ENCODE measurements around the gene ARHGAP24. TPM values are rescaled to one million over a fixed set of nuclear protein-coding genes. Genes with fewer than 3 reads are reported as not detected.
"Not testable (repeated sequence)": the region's sequence is repeated elsewhere in the genome, so short reads cannot be mapped to it uniquely, and the experiment has no call there.

ARHGAP24 gene
- total and polyA plus RNA-seq, 3 donors from 2014 or later, result 5.7 to 9.9 (median 9.4) TPM

- TF ChIP-seq CTCF (IDR thresholded peaks at IDR 0.05) (no peak), POLR2A (IDR thresholded peaks at IDR 0.05) (no peak)
- H3K27me3 ChIP-seq, result no peaks in the 10 kb centered on the region
- no peaks in the 10 kb centered on the region for H3K4me1 ChIP-seq
- no peak overlapping the region for H3K4me3 ChIP-seq
- no peak overlapping the region for H3K27ac ChIP-seq
- H3K36me3 ChIP-seq (ENCODE audit: low read depth, missing control alignments), result no peaks in the 10 kb centered on the region
- H3K9me3 ChIP-seq, result no peaks in the 10 kb centered on the region
- WGBS, 2 donors, result 56 to 60% methylated on average over 2 of the region's 2 CpGs
- intact Hi-C loops (cut with DNase I; ENCODE audit: low total_unique reads), result no loop called here
- no peak for DNase-seq
Observed at GRCh38 chr4:85905761-85906160, 430.8 kb downstream of the ARHGAP24 start.

DNA sequence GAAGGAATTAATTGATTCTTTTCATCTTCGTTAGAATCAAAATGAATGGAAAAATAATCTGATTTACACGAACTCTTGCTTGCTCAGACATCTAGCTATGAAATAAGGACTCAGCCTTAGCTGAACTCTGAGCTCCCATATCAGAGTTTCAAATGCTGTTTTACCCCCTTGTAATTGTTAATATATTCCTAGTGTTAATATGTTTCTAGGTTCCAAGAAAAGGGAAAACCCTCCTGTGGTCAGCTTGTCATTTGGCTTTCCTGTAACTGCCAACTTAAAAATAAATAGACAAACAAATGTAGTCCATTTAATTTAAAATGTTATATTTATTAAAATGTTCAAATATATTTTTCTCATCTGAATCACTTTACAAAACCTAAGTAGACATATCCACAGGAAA is 432.1 kb downstream of the ARHGAP24 start:
- WGBS, 2 donors, result 94 to 95% methylated on average over 2 of the region's 2 CpGs
- intact Hi-C loops (cut with DNase I; ENCODE audit: low total_unique reads), result no loop called here
- Histone ChIP-seq H3K36me3 (ENCODE audit: low read depth, missing control alignments) (no peaks in the 10 kb centered on the region), H3K27ac (no peak overlapping the region), H3K4me1 (no peaks in the 10 kb centered on the region), H3K27me3 (no peaks in the 10 kb centered on the region), H3K9me3 (no peaks in the 10 kb centered on the region), H3K4me3 (no peak overlapping the region)
- no peak for DNase-seq
- no peak for TF ChIP-seq CTCF (IDR thresholded peaks at IDR 0.05)
- TF ChIP-seq POLR2A (IDR thresholded peaks at IDR 0.05), result no peak

DNA sequence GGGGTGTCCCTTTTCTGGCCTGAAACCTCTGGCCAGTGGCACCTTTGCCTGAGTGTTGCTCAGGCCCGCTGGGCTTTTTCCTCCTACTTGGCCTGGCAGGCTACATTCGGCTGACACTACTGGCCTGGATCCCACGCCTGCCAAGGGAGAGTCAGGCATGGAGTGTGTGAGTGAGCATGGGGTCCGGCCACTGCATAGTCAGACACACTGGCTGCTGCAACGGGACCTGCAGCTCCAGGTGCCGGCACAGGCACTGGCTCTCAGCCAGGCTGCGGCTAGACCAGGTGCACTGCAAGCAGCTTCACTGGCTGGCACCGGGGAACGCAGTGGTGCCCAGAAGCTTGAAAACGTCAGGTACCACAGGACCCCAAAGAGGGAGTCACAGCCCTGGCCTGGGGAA is 434.9 kb downstream of the ARHGAP24 start:
- no peaks in the 10 kb centered on the region for H3K9me3 ChIP-seq
- no peaks in the 10 kb centered on the region for H3K4me1 ChIP-seq
- no peak overlapping the region for H3K4me3 ChIP-seq
- DNase-seq, result no peak
- no peaks in the 10 kb centered on the region for H3K27me3 ChIP-seq
- intact Hi-C loops (cut with DNase I; ENCODE audit: low total_unique reads), result no loop called here
- no peak for TF ChIP-seq POLR2A (IDR thresholded peaks at IDR 0.05)
- TF ChIP-seq CTCF (IDR thresholded peaks at IDR 0.05), result no peak
- 83 to 88% methylated on average over 8 to 10 of the region's 10 CpGs for WGBS, 2 donors
- no peaks in the 10 kb centered on the region for H3K36me3 ChIP-seq (ENCODE audit: low read depth, missing control alignments)
- H3K27ac ChIP-seq, result no peak overlapping the region

DNA sequence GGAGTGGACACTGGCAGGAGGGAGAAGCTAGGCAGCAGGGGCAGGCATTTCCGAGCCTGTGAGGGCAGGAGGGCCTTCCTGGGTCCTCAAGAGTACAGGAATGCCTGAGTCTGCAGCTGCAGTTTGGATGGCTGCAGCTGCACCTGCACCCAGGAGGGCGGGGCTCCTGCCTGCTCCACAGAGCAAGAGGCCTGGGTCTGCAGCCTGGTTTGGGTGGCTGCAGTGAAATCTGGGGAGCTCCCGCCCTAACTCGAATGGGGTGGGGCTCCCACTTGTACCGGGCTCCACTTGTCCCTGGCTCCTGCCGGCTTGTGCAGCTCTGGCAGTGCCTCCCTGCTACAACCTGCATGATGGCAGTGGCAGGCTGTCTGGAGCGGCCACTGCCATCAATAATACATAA is 436.0 kb downstream of the ARHGAP24 start:
- Histone ChIP-seq H3K9me3 (no peaks in the 10 kb centered on the region), H3K36me3 (ENCODE audit: low read depth, missing control alignments) (no peaks in the 10 kb centered on the region), H3K4me1 (no peaks in the 10 kb centered on the region), H3K27ac (no peak overlapping the region), H3K4me3 (no peak overlapping the region), H3K27me3 (no peaks in the 10 kb centered on the region)
- intact Hi-C loops (cut with DNase I; ENCODE audit: low total_unique reads), result no loop called here
- WGBS, 2 donors, result 82 to 88% methylated on average over 5 to 7 of the region's 7 CpGs
- no peak for DNase-seq
- TF ChIP-seq CTCF (IDR thresholded peaks at IDR 0.05) (no peak), POLR2A (IDR thresholded peaks at IDR 0.05) (no peak)

- intact Hi-C loops (cut with DNase I; ENCODE audit: low total_unique reads), result no loop called here
- Histone ChIP-seq H3K27ac (no peak overlapping the region), H3K4me1 (no peaks in the 10 kb centered on the region), H3K4me3 (no peak overlapping the region), H3K27me3 (no peaks in the 10 kb centered on the region), H3K36me3 (ENCODE audit: low read depth, missing control alignments) (no peaks in the 10 kb centered on the region), H3K9me3 (no peaks in the 10 kb centered on the region)
- DNase-seq, result no peak
- no peak for TF ChIP-seq POLR2A (IDR thresholded peaks at IDR 0.05)
- TF ChIP-seq CTCF (IDR thresholded peaks at IDR 0.05), result no peak
- 93% methylated on average over 5 of the region's 5 CpGs for WGBS, 2 donors
Observed at GRCh38 chr4:85913931-85914694, 439.2 kb downstream of the ARHGAP24 start.

DNA sequence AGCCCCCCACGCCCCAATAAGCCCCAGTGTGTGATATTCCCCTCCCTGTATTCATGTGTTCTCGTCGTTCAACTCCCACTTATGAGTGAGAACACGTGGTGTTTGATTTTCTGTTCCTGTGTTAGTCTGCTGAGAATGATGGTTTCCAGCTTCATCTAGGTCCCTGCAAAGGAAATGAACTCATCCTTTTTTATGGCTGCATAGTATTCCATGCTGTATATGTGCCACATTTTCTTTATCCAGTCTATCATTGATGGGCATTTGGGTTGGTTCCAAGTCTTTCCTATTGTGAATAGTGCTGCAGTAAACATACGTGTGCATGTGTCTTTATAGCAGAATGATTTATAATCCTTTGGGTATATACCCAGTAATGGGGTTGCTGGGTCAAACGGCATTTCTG is 440.6 kb downstream of the ARHGAP24 start:
- intact Hi-C loops (cut with DNase I; ENCODE audit: low total_unique reads); H3K36me3 ChIP-seq (ENCODE audit: low read depth, missing control alignments); H3K27ac ChIP-seq; DNase-seq; H3K4me3 ChIP-seq; H3K9me3 ChIP-seq; H3K4me1 ChIP-seq; H3K27me3 ChIP-seq: not testable (repeated sequence)
- WGBS, 2 donors, result 80 to 93% methylated on average over 6 of the region's 6 CpGs
